ENCODE measurements around the gene EEFSEC.

Gene EEFSEC

GRCh38 chr3:128153156-128154041 lies at the start of gene EEFSEC:
Gene EEFSEC, plus strand, starts transcription at chr3:128153481. Its CDS starts 27 bp downstream, at chr3:128153508.
- H3K79me2 ChIP-seq (ENCODE audit: low read length), result peaks cover 23% of the 10 kb centered on the region
- H3K9ac ChIP-seq (ENCODE audit: low read length), result peak within 1 kb of the TSS; percentile 66
- H3K4me2 ChIP-seq (ENCODE audit: low read length), result peak within 1 kb of the TSS; percentile 88
- H2AFZ ChIP-seq (ENCODE audit: low read depth, low read length), result peak within 1 kb of the TSS; percentile 83; the same call in 1 of the 2 replicates
- no peaks in the 10 kb centered on the region for H3K9me3 ChIP-seq (ENCODE audit: insufficient read depth, low read length)
- H3K36me3 ChIP-seq (replicated peaks; ENCODE audit: low read depth, low read length), result peaks cover 18% of the 10 kb centered on the region
- H3K4me3 ChIP-seq (ENCODE audit: low read length), result peak within 1 kb of the TSS; percentile 80
- peaks cover 9% of the 10 kb centered on the region for H3K4me1 ChIP-seq (ENCODE audit: low read length)
- H3K27ac ChIP-seq (ENCODE audit: low read length), result peak within 1 kb of the TSS; percentile 46
- no peaks in the 10 kb centered on the region for H3K27me3 ChIP-seq (ENCODE audit: low read depth, low read length)
- no peaks in the 10 kb centered on the region for H4K20me1 ChIP-seq (ENCODE audit: insufficient read depth, low read length)
- TF ChIP-seq EZH2phosphoT487 (IDR thresholded peaks at IDR 0.05; ENCODE audit: low read depth), result no peak
- no peak for TF ChIP-seq CTCF (IDR thresholded peaks at IDR 0.05; ENCODE audit: low read depth, low read length)

GRCh38 chr3:128107834-128108233 lies 45.4 kb upstream of the EEFSEC start:
- Histone ChIP-seq H3K4me3 (ENCODE audit: low read length) (no peak overlapping the region), H3K4me1 (ENCODE audit: low read length) (peaks cover 7% of the 10 kb centered on the region), H3K27me3 (ENCODE audit: low read depth, low read length) (no peaks in the 10 kb centered on the region), H3K4me2 (ENCODE audit: low read length) (no peak overlapping the region), H3K36me3 (replicated peaks; ENCODE audit: low read depth, low read length) (peaks cover 61% of the 10 kb centered on the region), H3K9me3 (ENCODE audit: insufficient read depth, low read length) (no peaks in the 10 kb centered on the region), H4K20me1 (ENCODE audit: insufficient read depth, low read length) (no peaks in the 10 kb centered on the region), H3K27ac (ENCODE audit: low read length) (no peak overlapping the region), H2AFZ (ENCODE audit: low read depth, low read length) (no peak overlapping the region), H3K9ac (ENCODE audit: low read length) (no peak overlapping the region), H3K79me2 (ENCODE audit: low read length) (peaks cover 88% of the 10 kb centered on the region)
- TF ChIP-seq EZH2phosphoT487 (IDR thresholded peaks at IDR 0.05; ENCODE audit: low read depth) (no peak), CTCF (IDR thresholded peaks at IDR 0.05; ENCODE audit: low read depth, low read length) (no peak)

GRCh38 chr3:128111147-128111546 lies 42.1 kb upstream of the EEFSEC start:
- no peak overlapping the region for H2AFZ ChIP-seq (ENCODE audit: low read depth, low read length)
- peaks cover 34% of the 10 kb centered on the region for H3K4me1 ChIP-seq (ENCODE audit: low read length)
- no peak overlapping the region for H3K4me2 ChIP-seq (ENCODE audit: low read length)
- H3K27me3 ChIP-seq (ENCODE audit: low read depth, low read length), result no peaks in the 10 kb centered on the region
- no peak overlapping the region for H3K9ac ChIP-seq (ENCODE audit: low read length)
- H3K27ac ChIP-seq (ENCODE audit: low read length), result no peak overlapping the region
- H3K4me3 ChIP-seq (ENCODE audit: low read length), result no peak overlapping the region
- no peaks in the 10 kb centered on the region for H3K9me3 ChIP-seq (ENCODE audit: insufficient read depth, low read length)
- H3K36me3 ChIP-seq (replicated peaks; ENCODE audit: low read depth, low read length), result peaks cover 62% of the 10 kb centered on the region
- H4K20me1 ChIP-seq (ENCODE audit: insufficient read depth, low read length), result peaks cover 7% of the 10 kb centered on the region; the same call in 1 of the 2 replicates
- TF ChIP-seq EZH2phosphoT487 (IDR thresholded peaks at IDR 0.05; ENCODE audit: low read depth) (no peak), CTCF (IDR thresholded peaks at IDR 0.05; ENCODE audit: low read depth, low read length) (no peak)
- H3K79me2 ChIP-seq (ENCODE audit: low read length), result peaks cover 94% of the 10 kb centered on the region

GRCh38 chr3:128112357-128112968 lies 40.8 kb upstream of the EEFSEC start:
- Histone ChIP-seq H3K27ac (ENCODE audit: low read length) (peak overlapping the region; percentile 69), H3K9ac (ENCODE audit: low read length) (no peak overlapping the region), H3K36me3 (replicated peaks; ENCODE audit: low read depth, low read length) (peaks cover 57% of the 10 kb centered on the region), H2AFZ (ENCODE audit: low read depth, low read length) (no peak overlapping the region), H3K9me3 (ENCODE audit: insufficient read depth, low read length) (no peaks in the 10 kb centered on the region), H3K79me2 (ENCODE audit: low read length) (peaks cover 94% of the 10 kb centered on the region), H3K27me3 (ENCODE audit: low read depth, low read length) (no peaks in the 10 kb centered on the region), H4K20me1 (ENCODE audit: insufficient read depth, low read length) (peaks cover 7% of the 10 kb centered on the region; the same call in 1 of the 2 replicates), H3K4me2 (ENCODE audit: low read length) (peak overlapping the region; percentile 55), H3K4me1 (ENCODE audit: low read length) (peaks cover 34% of the 10 kb centered on the region), H3K4me3 (ENCODE audit: low read length) (peak overlapping the region; percentile 12; the same call in 1 of the 2 replicates)
- TF ChIP-seq EZH2phosphoT487 (IDR thresholded peaks at IDR 0.05; ENCODE audit: low read depth) (no peak), CTCF (IDR thresholded peaks at IDR 0.05; ENCODE audit: low read depth, low read length) (no peak)

Measured in OCI-LY3 (cell line).